ENCODE results near the gene PLEKHA6. TPM values are rescaled to one million over a fixed set of nuclear protein-coding genes. Genes with fewer than 3 reads are reported as not detected.

Gene PLEKHA6
- total and polyA plus RNA-seq, 2 of the 8 experiments (the other 6 are each of a cell fraction or from before 2014, with no cell fraction given), result 4.8 to 20.2 TPM

DNA sequence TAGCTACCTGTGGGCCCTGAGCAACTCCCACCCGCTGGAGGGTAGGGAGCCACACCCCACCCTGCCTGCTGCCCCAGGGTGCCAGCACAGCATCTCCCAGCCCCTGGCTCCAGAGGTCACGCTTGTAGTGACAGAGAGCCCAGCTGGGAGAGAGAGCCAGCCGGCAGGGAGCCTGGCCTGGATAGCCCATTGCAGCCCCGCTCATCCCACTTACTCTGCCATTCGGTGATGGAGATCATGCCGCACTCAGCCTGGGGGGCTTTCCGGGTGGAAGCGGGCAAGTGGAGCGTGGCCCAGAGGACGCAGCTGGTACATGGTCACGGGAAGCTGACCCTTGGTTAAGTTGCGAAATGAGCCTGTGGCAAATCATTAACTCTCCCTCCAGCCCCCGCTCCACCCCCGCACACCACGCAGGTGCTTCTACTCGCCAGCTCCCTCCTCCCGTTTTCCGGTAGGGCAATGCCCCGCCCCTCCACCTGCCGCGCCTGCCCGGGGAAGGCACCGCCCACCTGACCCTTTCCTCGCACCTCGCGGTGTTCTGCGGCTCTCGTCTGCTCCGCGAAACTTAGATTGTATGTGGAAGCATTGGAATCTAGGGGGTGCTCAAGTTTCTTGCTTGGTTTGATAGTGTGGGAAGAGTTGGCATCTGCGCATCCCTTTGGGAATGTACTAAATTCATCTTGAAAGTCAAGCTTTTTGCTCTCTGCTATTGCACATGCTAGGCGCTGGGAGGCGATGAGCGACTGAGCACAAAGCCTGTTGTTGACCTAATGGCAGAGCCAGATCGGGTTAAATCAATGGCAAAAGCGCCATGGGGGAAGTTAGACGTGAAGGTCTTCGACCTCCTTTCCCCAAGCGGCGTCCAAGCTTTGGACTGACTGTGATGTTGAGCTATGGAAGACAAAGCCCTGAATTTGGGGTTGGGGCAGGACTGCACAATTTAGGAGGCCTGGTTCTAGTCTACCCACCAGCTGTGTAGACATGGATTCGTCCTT is 145.8 kb downstream of the PLEKHA6 start, which contains the start of gene GOLT1A (continued):
- TF ChIP-seq JUND (IDR thresholded peaks at IDR 0.05; ENCODE audit: low read length), result peak; percentile 32
- TF ChIP-seq POLR2AphosphoS5 (IDR thresholded peaks at IDR 0.05; ENCODE audit: low read depth, low read length), result 0 out of 2 replicates have a peak, but pooled peaks have one; percentile 5
- TF ChIP-seq, protein P1, sequence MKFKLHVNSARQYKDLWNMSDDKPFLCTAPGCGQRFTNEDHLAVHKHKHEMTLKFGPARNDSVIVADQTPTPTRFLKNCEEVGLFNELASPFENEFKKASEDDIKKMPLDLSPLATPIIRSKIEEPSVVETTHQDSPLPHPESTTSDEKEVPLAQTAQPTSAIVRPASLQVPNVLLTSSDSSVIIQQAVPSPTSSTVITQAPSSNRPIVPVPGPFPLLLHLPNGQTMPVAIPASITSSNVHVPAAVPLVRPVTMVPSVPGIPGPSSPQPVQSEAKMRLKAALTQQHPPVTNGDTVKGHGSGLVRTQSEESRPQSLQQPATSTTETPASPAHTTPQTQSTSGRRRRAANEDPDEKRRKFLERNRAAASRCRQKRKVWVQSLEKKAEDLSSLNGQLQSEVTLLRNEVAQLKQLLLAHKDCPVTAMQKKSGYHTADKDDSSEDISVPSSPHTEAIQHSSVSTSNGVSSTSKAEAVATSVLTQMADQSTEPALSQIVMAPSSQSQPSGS (IDR thresholded peaks at IDR 0.05; ENCODE audit: low read length), result peak; percentile 55; the same call in 1 of the 2 replicates
- no peak for TF ChIP-seq HDAC6 (IDR thresholded peaks at IDR 0.05; ENCODE audit: low read depth, low read length)
- TF ChIP-seq, protein P2, sequence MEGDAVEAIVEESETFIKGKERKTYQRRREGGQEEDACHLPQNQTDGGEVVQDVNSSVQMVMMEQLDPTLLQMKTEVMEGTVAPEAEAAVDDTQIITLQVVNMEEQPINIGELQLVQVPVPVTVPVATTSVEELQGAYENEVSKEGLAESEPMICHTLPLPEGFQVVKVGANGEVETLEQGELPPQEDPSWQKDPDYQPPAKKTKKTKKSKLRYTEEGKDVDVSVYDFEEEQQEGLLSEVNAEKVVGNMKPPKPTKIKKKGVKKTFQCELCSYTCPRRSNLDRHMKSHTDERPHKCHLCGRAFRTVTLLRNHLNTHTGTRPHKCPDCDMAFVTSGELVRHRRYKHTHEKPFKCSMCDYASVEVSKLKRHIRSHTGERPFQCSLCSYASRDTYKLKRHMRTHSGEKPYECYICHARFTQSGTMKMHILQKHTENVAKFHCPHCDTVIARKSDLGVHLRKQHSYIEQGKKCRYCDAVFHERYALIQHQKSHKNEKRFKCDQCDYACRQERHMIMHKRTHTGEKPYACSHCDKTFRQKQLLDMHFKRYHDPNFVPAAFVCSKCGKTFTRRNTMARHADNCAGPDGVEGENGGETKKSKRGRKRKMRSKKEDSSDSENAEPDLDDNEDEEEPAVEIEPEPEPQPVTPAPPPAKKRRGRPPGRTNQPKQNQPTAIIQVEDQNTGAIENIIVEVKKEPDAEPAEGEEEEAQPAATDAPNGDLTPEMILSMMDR (IDR thresholded peaks at IDR 0.05; ENCODE audit: control extremely low read depth in 1 of 3, insufficient read depth in 1 of 3, low read depth in 1 of 3, low read length in 3 of 3), result peak; percentile 57 to 87 (median 84)
- peak; percentile 91 for TF ChIP-seq CHD2 (IDR thresholded peaks at IDR 0.05; ENCODE audit: low read length)
- TF ChIP-seq SP1 (IDR thresholded peaks at IDR 0.05; ENCODE audit: low read depth, low read length), result peak; percentile 12; the same call in 1 of the 2 replicates
- peak; percentile 82 for TF ChIP-seq BRCA1 (IDR thresholded peaks at IDR 0.05; ENCODE audit: low read depth, low read length)
- 0 out of 4 replicates have a peak, but pooled peaks of 1 of the 2 experiments have one; percentile 40 for TF ChIP-seq HDAC2 (IDR thresholded peaks at IDR 0.05; ENCODE audit: borderline replicate concordance in 1 of 2, low read depth in 2 of 2, low read length in 2 of 2)
- peak; percentile 55 for TF ChIP-seq SAP30 (IDR thresholded peaks at IDR 0.05; ENCODE audit: insufficient read depth, insufficient replicate concordance, low read length)
- TF ChIP-seq, protein P3, sequence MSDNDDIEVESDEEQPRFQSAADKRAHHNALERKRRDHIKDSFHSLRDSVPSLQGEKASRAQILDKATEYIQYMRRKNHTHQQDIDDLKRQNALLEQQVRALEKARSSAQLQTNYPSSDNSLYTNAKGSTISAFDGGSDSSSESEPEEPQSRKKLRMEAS (IDR thresholded peaks at IDR 0.05), result peak; percentile 88
- 0 out of 2 replicates have a peak, but pooled peaks have one; percentile 32 for TF ChIP-seq TCF12 (IDR thresholded peaks at IDR 0.05; ENCODE audit: low read depth, low read length)
- peak; percentile 17; the same call in 1 of the 2 replicates for TF ChIP-seq NRF1 (IDR thresholded peaks at IDR 0.05; ENCODE audit: low read depth, low read length)
- TF ChIP-seq POLR2A (IDR thresholded peaks at IDR 0.05; ENCODE audit: control extremely low read depth in 1 of 2, low read depth in 2 of 2, low read length in 2 of 2), result peak in 1 of 2 experiments; percentile 14; a peak in 1 of 3 replicates
- TF ChIP-seq BCL11A (IDR thresholded peaks at IDR 0.05; ENCODE audit: low read depth in 2 of 2, low read length in 2 of 2), result no peak
- peak; percentile 77 for TF ChIP-seq KDM4A (IDR thresholded peaks at IDR 0.05; ENCODE audit: low read depth, low read length, severe bottlenecking)
- TF ChIP-seq RBBP5 (IDR thresholded peaks at IDR 0.05; ENCODE audit: borderline replicate concordance, low read depth, low read length), result peak; percentile 52; the same call in 1 of the 2 replicates
